ENCODE results near the gene PLXDC2.

DNA sequence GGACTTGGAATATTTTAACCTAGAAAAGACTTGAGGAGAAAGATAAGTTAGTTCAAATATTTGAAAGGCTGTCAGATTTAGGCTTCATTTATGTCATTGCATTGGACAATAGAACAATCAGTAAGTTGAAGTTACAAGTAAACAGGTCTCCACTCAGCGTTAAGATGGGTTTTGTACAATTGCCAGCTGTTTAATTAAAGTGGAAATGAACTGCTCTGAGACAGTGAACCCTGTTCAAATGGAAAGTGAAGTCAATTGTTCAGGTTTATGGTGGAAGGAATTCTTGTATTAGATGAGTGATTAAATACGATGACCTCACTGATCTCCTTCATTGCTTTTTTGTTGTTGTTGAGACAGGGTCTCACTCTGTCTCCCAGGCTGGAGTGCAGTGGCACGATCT is 151.7 kb downstream of the PLXDC2 start:
- TF ChIP-seq POLR2AphosphoS5 (IDR thresholded peaks at IDR 0.05; ENCODE audit: low read depth, low read length) (no peak), TCF7L2 (IDR thresholded peaks at IDR 0.05; ENCODE audit: low read depth, low read length) (no peak), SIN3A (IDR thresholded peaks at IDR 0.05; ENCODE audit: borderline replicate concordance, insufficient read depth, low read depth, low read length) (no peak)
- TF ChIP-seq, protein P1, sequence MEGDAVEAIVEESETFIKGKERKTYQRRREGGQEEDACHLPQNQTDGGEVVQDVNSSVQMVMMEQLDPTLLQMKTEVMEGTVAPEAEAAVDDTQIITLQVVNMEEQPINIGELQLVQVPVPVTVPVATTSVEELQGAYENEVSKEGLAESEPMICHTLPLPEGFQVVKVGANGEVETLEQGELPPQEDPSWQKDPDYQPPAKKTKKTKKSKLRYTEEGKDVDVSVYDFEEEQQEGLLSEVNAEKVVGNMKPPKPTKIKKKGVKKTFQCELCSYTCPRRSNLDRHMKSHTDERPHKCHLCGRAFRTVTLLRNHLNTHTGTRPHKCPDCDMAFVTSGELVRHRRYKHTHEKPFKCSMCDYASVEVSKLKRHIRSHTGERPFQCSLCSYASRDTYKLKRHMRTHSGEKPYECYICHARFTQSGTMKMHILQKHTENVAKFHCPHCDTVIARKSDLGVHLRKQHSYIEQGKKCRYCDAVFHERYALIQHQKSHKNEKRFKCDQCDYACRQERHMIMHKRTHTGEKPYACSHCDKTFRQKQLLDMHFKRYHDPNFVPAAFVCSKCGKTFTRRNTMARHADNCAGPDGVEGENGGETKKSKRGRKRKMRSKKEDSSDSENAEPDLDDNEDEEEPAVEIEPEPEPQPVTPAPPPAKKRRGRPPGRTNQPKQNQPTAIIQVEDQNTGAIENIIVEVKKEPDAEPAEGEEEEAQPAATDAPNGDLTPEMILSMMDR (IDR thresholded peaks at IDR 0.05) = no peak

Data from Panc1 (cell line).